Amniotic epithelial cell (primary cell): ENCODE measurements around the gene FTSJ3.
"Not testable (repeated sequence)": the region's sequence is repeated elsewhere in the genome, so short reads cannot be mapped to it uniquely, and the experiment has no call there.

Experiments
- DNase-seq: peaks from one replicate; pipeline ENCODE4 v3.0.0-alpha.2; 2010; ENCODE audit warnings: low read depth

Gene FTSJ3

DNA sequence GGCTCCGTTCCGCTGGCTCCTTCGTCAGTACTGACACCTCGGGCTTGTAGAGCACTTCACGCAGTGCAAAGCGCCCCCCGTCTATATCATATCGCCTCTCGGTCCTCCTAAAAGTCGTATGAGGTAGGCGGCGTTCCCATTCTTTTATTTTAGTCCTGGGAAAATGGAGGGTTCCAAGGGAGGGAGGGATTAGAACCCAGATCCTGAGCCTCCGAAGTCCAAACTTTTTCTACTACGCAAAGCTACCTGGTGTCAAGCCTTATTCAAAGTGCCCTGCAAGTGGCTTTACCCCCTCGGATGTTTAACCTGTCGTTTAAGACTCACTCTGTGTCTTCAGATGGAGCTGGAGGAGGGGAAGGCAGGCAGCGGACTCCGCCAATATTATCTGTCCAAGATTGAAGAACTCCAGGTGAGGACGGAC, 348 bp upstream of the FTSJ3 start:
- DNase-seq: no peak

- peak; percentile 33 for DNase-seq
Observed at GRCh38 chr17:63826468-63827001, 928 bp downstream of the FTSJ3 start.

GRCh38 chr17:63824362-63824761, 3.1 kb downstream of the FTSJ3 start:
- DNase-seq: no peak

- DNase-seq: no peak
Observed at GRCh38 chr17:63823659-63824331, 3.7 kb downstream of the FTSJ3 start.

DNA sequence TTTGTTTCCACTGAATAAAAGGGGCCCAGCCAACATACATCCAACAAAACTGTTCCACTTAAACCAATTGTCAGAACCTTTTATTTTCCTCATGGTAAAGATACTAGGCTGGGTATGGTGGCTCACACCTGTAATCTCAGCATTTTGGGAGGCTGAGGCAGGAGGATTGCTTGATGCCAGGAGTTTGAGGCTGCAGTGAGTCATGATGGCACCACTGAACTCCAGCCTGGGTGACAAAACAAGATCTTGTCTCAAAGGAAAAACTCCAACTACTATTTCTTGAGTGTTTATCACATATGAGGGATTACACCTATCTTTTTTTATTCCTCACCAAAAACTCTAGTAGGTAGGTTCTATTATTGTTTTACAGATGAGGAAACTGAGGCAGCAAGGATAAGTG, 4.9 kb downstream of the FTSJ3 start:
- no peak for DNase-seq

DNA sequence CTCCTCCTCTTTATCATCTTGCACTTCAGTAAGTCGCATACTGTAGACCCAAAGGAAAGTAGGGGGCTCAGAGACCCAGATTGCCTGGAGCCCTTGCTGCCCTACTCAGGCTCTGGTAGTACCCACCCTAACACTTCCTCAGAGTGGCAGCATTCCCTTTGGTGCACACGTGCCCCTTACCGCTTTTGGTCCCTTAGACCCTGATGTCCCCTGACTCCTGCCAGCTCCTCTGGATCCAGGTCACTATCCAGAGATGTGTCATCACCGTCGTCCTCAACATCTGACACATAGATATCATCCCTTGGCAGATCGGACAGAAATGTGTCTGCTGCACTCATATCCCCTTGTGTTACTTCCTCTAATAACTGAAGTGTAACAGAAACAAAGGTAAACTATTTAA, 5.7 kb downstream of the FTSJ3 start:
- DNase-seq: no peak

DNA sequence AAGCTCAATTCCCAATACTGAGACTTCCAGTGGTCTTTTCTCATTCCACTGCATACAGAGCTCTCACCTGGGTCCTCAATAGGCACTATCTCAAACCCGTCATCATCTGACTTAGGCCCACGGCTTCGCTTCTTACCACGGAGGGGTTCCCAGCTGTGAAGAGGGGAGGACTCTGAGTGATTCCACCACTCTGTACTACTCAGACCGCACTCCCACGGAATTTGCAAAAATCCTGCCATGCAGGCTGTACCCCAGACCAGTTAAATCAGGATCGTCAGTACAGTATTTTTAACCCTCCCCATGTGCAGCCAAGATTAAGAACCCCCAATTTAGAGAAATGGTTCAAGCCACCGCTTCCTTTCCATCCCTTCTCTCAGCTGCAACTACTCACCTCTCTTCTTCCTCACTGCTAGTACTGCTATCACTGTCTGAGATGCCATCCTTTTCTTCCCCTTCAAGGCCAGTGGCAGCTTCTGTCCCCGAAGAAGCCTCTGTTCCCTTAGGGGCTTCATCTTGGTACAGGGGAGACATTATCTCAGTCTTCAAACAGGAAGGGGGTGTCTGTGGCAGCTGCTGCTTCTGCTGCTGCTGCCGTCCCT, 6.4 kb downstream of the FTSJ3 start:
- DNase-seq: no peak

GRCh38 chr17:63819585-63820537, 7.6 kb downstream of the FTSJ3 start:
- no peak for DNase-seq

DNA sequence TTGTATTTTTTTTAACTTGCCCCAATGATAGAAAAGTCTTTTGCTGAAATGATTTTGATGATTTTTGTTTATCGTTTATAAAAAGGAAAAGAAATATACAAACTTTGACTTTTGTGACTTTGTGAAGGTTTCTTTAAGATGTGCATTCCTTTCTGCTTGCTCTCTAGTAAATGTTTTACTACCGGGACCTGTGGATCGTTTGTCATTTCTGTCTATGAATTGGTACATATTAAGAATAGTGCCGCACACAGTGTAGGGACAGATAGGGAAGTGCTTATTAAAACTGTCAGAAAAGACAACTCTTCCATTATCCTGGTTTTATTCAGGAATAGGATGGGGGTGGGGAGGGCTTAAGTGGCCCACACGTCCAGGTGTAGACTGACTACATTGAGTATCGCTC, 8.3 kb downstream of the FTSJ3 start:
- DNase-seq: no peak

- no peak for DNase-seq
Observed at GRCh38 chr17:63817736-63818385, 9.6 kb downstream of the FTSJ3 start.

DNA sequence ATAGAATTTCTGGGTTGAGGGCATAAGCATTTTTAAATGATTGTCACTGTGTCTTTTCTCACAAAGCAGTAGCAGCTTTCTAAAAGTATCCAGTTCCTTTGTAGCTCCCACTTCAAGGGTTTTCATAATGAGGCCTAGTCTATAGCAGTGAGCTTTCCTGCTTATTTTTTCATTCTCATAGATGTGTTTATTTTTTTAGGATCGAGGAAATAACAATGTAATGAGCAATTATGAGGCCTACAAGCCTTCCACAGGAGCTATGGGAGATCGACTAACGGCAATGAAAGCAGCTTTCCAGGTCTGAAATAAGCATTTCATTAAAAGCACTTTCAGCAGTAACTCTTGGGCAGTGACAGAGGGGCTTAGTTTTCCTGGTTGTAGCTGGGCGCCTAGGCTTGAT, 10.8 kb downstream of the FTSJ3 start:
- no peak for DNase-seq

GRCh38 chr17:63816123-63816522, 11.3 kb downstream of the FTSJ3 start:
- no peak for DNase-seq

GRCh38 chr17:63809970-63810369, 17.5 kb downstream of the FTSJ3 start:
- no peak for DNase-seq

DNA sequence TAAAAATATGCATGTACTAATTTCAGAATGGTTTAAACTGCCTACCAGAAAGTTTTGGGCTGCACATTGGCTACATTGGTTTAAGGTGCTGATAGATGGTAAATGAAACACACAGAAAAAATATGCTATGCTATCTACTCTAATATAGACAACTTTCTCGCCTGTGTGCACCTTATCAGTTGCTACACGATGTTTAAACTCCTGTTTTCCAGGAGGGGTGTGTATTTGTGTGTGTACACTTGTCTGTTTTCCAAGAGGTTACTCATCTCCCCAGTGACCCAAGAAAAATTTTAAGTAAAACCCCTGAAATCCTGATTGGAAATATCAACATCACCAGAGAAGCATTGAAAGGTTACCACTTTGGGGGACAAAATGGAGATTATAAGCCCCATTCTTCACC, 21.9 kb downstream of the FTSJ3 start:
- DNase-seq: no peak

GRCh38 chr17:63804328-63804727, 23.1 kb downstream of the FTSJ3 start:
- no peak for DNase-seq

- no peak for DNase-seq
Observed at GRCh38 chr17:63800783-63801182, 26.7 kb downstream of the FTSJ3 start.

DNA sequence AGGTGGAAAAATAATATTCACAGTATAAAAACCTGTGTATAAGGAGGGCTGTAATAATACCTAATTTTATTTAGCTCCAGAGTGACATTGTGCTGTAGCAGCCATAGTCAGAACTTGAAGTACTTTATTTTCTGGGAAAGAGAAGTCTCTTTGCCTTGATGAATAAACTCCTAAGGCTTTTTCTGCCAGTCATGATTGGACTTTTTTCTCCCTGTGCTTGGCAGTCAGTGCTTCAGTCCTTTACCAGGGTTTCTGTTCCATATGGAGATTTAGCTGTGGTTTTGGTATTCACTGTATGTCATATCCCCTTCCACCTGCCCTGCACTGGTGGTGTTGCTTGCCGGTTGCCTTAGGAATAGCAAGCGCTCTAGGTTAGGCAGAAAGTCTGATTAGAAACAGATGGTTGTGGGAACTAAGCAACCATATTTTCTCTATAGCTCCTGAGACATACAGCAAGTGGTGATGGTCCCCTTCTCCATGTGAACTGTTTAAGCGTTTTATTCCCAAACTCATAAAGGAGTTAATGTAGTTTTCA, 28.8 kb downstream of the FTSJ3 start:
- no peak for DNase-seq

GRCh38 chr17:63796375-63796774, 31.1 kb downstream of the FTSJ3 start:
- DNase-seq: not testable (repeated sequence)

DNA sequence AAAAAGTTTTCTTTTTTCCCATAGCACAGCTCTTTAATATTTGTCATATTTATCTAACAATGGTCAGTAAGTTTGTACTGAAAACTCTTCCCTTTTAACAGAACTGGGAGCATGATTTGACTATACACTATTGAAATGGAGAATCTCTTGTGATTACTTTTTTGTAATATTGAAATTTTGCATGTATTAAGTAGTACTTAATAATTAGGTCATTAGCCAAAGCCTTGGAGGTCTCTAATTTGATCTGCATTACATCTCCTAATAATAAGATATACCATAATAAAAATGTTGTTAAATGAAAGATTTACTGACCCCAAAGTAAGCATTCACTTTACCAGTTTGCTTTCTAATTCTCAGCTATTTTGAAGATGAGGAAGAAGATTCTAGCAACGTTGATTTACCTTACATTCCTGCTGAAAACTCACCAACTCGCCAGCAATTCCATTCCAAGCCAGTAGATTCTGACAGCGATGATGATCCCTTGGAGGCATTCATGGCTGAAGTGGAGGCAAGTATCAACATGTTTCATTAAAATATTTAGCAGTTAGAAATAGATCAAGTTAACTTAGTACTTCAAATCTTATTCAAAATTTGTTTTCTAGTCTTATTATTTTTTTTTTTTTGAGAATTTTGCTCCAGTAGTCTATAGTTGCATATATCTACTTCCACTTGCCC, 35.3 kb downstream of the FTSJ3 start:
- no peak for DNase-seq

- no peak for DNase-seq
Observed at GRCh38 chr17:63790057-63790456, 37.4 kb downstream of the FTSJ3 start.

DNA sequence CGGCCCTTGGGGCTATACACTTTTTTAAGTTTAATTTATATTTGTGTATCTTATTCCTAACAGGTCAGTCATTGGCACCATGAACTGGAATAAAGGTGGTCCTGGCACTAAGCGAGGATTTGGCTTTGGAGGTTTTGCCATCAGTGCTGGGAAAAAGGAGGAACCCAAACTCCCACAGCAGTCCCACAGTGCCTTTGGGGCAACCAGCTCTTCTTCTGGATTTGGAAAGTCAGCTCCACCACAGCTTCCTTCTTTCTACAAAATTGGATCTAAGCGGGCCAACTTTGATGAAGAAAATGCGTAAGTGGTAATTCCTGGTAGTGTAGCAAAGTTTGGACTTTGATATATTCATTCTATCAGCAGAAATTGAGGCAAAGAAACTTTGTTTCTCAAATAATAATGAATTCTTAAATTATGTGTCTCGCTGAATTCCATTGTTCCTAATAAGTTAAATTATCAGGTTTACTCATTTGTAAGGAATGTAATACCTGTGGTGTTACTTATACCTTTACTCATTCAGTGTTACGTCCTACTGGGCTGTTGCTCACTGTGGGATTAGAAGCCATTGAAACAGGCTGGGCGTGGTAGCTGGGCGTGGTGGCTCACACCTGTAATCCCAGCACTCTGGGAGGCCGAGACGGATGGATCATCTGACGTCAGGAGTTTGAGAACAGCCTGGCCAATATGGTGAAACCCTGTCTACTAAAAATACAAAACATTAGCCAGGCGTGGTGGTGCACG, 40.3 kb downstream of the FTSJ3 start:
- DNase-seq: no peak
